Stomach (tissue), 4 donors: ENCODE results near the gene GCK.

Experiments used
- CTCF ChIP-seq, 7 experiments: fragments of 450-650 bp in 4 of 7; fragments of 200-600 bp in 3 of 7; sonication (generic) in 3 of 7; IDR thresholded peaks; one replicate each; pipeline ENCODE4 v1.5.1; 2016 to 2019; ENCODE audit warnings: antibody characterized with exemption in 7 of 7, control low read depth in 2 of 7, mild to moderate bottlenecking in 1 of 7
- POLR2A ChIP-seq, 4 donors: fragments of 450-650 bp; IDR thresholded peaks; one replicate each; pipeline ENCODE4 v1.6.1; 2016; ENCODE audit warnings: antibody characterized with exemption in 4 of 4, control low read depth in 2 of 4, mild to moderate bottlenecking in 1 of 4, moderate library complexity in 1 of 4

DNA sequence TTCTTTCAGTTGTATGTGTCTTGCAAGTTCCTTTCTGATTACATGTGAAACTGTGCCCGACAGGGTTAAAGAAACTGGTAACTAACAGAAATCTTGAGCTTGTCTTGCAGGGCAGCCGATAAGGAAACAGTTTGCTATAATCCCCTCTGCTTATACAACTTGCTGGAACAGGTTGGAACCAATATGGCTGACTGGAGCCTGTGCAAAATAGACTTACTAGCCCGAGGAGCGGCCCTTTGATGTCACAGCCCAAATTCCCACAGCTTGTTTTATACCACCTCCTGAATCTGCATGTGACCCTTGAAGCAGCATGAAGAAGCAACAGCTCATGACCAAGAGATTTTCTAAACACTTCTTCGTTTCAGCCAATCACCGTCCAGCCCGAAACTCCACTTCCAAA, 8.2 kb upstream of the GCK start:
- TF ChIP-seq CTCF (IDR thresholded peaks at IDR 0.05), result no peak
- TF ChIP-seq POLR2A (IDR thresholded peaks at IDR 0.05), result no peak
